HepG2 (cell line): ENCODE data around the gene HIVEP2. TPM values are rescaled to one million over a fixed set of nuclear protein-coding genes. Genes with fewer than 3 reads are reported as not detected.

Experiments
- ARID5B ChIP-seq: IDR thresholded peaks from 2 replicates; pipeline ENCODE4 v1.4.0; 2020; ENCODE audit warnings: mild to moderate bottlenecking, missing genetic modification reagents
- ASH2L ChIP-seq: fragments of 300-600, 200-600 bp; sonication (generic); IDR thresholded peaks from 2 replicates; pipeline ENCODE4 v1.7.0; 2017; ENCODE audit warnings: low read depth, mild to moderate bottlenecking, moderate library complexity, mixed read lengths, low read length; ENCODE audit not compliant: insufficient read length
- BCL6 ChIP-seq: IDR thresholded peaks from 2 replicates; pipeline ENCODE4 v1.6.1; 2016; ENCODE audit warnings: missing genetic modification reagents, missing compliant biosample characterization
- ETV5 ChIP-seq: IDR thresholded peaks from 2 replicates; pipeline ENCODE4 v1.6.1; 2018; ENCODE audit warnings: missing biosample characterization, missing genetic modification reagents, inconsistent platforms, borderline replicate concordance
- FOSL2 ChIP-seq: sonication (generic); formaldehyde crosslinking; IDR thresholded peaks from 2 replicates; pipeline ENCODE4 v1.4.0; 2020; ENCODE audit warnings: missing genetic modification reagents
- FOXA1 ChIP-seq, 2 experiments: fragments of 450-650 bp in 1 of 2; sonication (generic) in 1 of 2; formaldehyde crosslinking in 1 of 2; IDR thresholded peaks; 2 replicates each; pipeline versions ENCODE4 v1.4.0 to v1.6.1; 2016 to 2020; ENCODE audit warnings: missing genetic modification reagents in 1 of 2
- FOXJ3 ChIP-seq: sonication (generic); formaldehyde crosslinking; IDR thresholded peaks from 2 replicates; pipeline ENCODE4 v1.4.0; 2020; ENCODE audit warnings: missing genetic modification reagents, mild to moderate bottlenecking, borderline replicate concordance
- HDAC1 ChIP-seq: sonication (generic); formaldehyde crosslinking; IDR thresholded peaks from 2 replicates; pipeline ENCODE4 v1.5.1; 2020; ENCODE audit warnings: mild to moderate bottlenecking, missing genetic modification reagents
- HMG20A ChIP-seq: IDR thresholded peaks from 2 replicates; pipeline ENCODE4 v1.6.1; 2016; ENCODE audit warnings: borderline replicate concordance
- KMT2B ChIP-seq: IDR thresholded peaks from 2 replicates; pipeline ENCODE4 v1.6.1; 2016; ENCODE audit warnings: missing genetic modification reagents, missing compliant biosample characterization
- NR2F2 ChIP-seq: IDR thresholded peaks from 2 replicates; pipeline ENCODE4 v1.6.1; 2012; ENCODE audit warnings: low read depth, inconsistent platforms, borderline replicate concordance
- NR2F6 ChIP-seq, 2 experiments: IDR thresholded peaks; 2 replicates each; pipeline ENCODE4 v1.6.1; 2016; ENCODE audit warnings: antibody characterized with exemption in 1 of 2, mild to moderate bottlenecking in 1 of 2
- PATZ1 ChIP-seq: sonication (generic); formaldehyde crosslinking; IDR thresholded peaks from 2 replicates; pipeline ENCODE4 v1.4.0; 2020; ENCODE audit warnings: missing genetic modification reagents
- RARA ChIP-seq: IDR thresholded peaks from 2 replicates; pipeline ENCODE4 v1.6.1; 2016; ENCODE audit warnings: missing genetic modification reagents, missing compliant biosample characterization
- RERE ChIP-seq: IDR thresholded peaks from 2 replicates; pipeline ENCODE4 v1.6.1; 2016; ENCODE audit warnings: low read depth, missing genetic modification reagents, missing compliant biosample characterization
- TFE3 ChIP-seq: IDR thresholded peaks from 2 replicates; pipeline ENCODE4 v1.6.1; 2016
- ZBTB8A ChIP-seq: sonication (generic); formaldehyde crosslinking; IDR thresholded peaks from 2 replicates; pipeline ENCODE4 v1.4.0; 2020; ENCODE audit warnings: mild to moderate bottlenecking, low read depth, missing genetic modification reagents, borderline replicate concordance
- polyA plus RNA-seq, 8 experiments: library from polyadenylated mRNA; depleted of rRNA in 3 of 8; stranded (reverse) in 7 of 8; unstranded in 1 of 8; fragments of >200 nt; fragmentation: Illumina TruSeq in 4 of 8; extraction: Trizol in 4 of 8; gene quantifications; 2 replicates each; pipeline versions ENCODE4 v1.2.1 to v1.2.3, GENCODE V29; 2011 to 2016; ENCODE audit warnings: low read depth in 4 of 8, missing spikeins in 1 of 8, mixed read lengths in 1 of 8; ENCODE audit not compliant: insufficient read depth in 1 of 8
- total RNA-seq, 5 experiments: library from RNA; depleted of rRNA; stranded (reverse); fragments of >200 nt; fragmentation: Illumina TruSeq; extraction: Trizol; gene quantifications; 2 replicates each; pipeline ENCODE4 v1.2.3, GENCODE V29; 2016; ENCODE audit warnings: low read depth in 1 of 5

The HIVEP2 gene
- total and polyA plus RNA-seq, 2 of the 13 experiments (the other 11 are each of a cell fraction or from before 2014, with no cell fraction given) = 3.4 to 12.9 TPM

GRCh38 chr6:142868917-142869316 lies 76.1 kb downstream of the HIVEP2 start (continued):
- TF ChIP-seq NR2F2 (peak; percentile 70), NR2F6 (IDR thresholded peaks at IDR 0.05) (peak; percentile 61; the same call in 1 of the 2 replicates), NR2F6 (CRISPR knock-in tag; IDR thresholded peaks at IDR 0.05) (peak; percentile 73), ARID5B (CRISPR knock-in tag) (peak; percentile 96), RERE (CRISPR knock-in tag) (peak; percentile 51; the same call in 1 of the 2 replicates), FOSL2 (CRISPR knock-in tag) (peak; percentile 61), ETV5 (peak; percentile 28; the same call in 1 of the 2 replicates), FOXJ3 (CRISPR knock-in tag) (peak; percentile 56; the same call in 1 of the 2 replicates), TFE3 (peak; percentile 89), BCL6 (CRISPR knock-in tag) (peak; percentile 78), KMT2B (CRISPR knock-in tag) (0 out of 2 replicates have a peak, but pooled peaks have one; percentile 24), FOXA1 (IDR thresholded peaks at IDR 0.05) (no peak), FOXA1 (CRISPR knock-in tag; IDR thresholded peaks at IDR 0.05) (peak; percentile 83), HMG20A (CRISPR knock-in tag) (peak; percentile 91; the same call in 1 of the 2 replicates), RARA (peak; percentile 89), HDAC1 (CRISPR knock-in tag) (peak; percentile 32; the same call in 1 of the 2 replicates), PATZ1 (peak; percentile 82), ZBTB8A (CRISPR knock-in tag) (no peak), ASH2L (peak; percentile 3)
